Activated B cell treated with CpG ODN at 0.5 μM for 24 hours (primary cell): ENCODE data around the gene COL3A1. TPM values are rescaled to one million over a fixed set of nuclear protein-coding genes. Genes with fewer than 3 reads are reported as not detected.

Experiments
- ATAC-seq: fragments of 200-7000 bp; cut with Tn5 transposase; one replicate; pipeline ENCODE4 v1.10.0; 2021; ENCODE audit warnings: low read depth, mild to moderate bottlenecking, moderate library complexity
- CTCF ChIA-PET: fragments of 350-600 bp; sonication (Branson Sonifier 250); formaldehyde crosslinking; loops from one replicate; lab custom pipeline; 2021; ENCODE audit warnings: antibody characterized with exemption; lab: Charles Lee
- POLR2A ChIA-PET: fragments of 350-600 bp; sonication (Branson Sonifier 250); formaldehyde crosslinking; loops from one replicate; lab custom pipeline; 2021; ENCODE audit warnings: antibody characterized with exemption; lab: Charles Lee
- DNase-seq: peaks from one replicate; pipeline ENCODE4 v3.0.0; 2022
- H3K27ac Mint-ChIP-seq: one replicate; pipeline ENCODE4 v1.8.0; 2020; ENCODE audit warnings: mixed read lengths
- H3K27me3 Mint-ChIP-seq: one replicate; pipeline ENCODE4 v1.8.0; 2021; ENCODE audit warnings: mixed read lengths
- H3K36me3 Mint-ChIP-seq: one replicate; pipeline ENCODE4 v1.8.0; 2021; ENCODE audit warnings: low read depth, mixed read lengths
- H3K4me1 Mint-ChIP-seq: one replicate; pipeline ENCODE4 v1.8.0; 2021; ENCODE audit warnings: mixed read lengths
- H3K4me3 Mint-ChIP-seq: one replicate; pipeline ENCODE4 v1.8.0; 2020; ENCODE audit warnings: mild to moderate bottlenecking, mixed read lengths
- H3K9me3 Mint-ChIP-seq: one replicate; pipeline ENCODE4 v1.8.0; 2020; ENCODE audit warnings: mixed read lengths
- intact Hi-C: fragments of 100-400 bp; cut with micrococcal nuclease; formaldehyde crosslinking; loops from one replicate; pipeline ENCODE4 v1.15.1; 2024
- total RNA-seq: library from RNA; stranded (reverse); gene quantifications from 2 replicates; pipeline ENCODE4 v1.2.3, GENCODE V29; 2022
- TF ChIP-seq, protein P1 (sequence below): fragments of 200-600 bp; IDR thresholded peaks from one replicate; pipeline ENCODE4 v1.8.0; 2022; ENCODE audit warnings: antibody characterized with exemption, mild to moderate bottlenecking

COL3A1 gene
- total RNA-seq, 1 donor from 2014 or later = not detected

DNA sequence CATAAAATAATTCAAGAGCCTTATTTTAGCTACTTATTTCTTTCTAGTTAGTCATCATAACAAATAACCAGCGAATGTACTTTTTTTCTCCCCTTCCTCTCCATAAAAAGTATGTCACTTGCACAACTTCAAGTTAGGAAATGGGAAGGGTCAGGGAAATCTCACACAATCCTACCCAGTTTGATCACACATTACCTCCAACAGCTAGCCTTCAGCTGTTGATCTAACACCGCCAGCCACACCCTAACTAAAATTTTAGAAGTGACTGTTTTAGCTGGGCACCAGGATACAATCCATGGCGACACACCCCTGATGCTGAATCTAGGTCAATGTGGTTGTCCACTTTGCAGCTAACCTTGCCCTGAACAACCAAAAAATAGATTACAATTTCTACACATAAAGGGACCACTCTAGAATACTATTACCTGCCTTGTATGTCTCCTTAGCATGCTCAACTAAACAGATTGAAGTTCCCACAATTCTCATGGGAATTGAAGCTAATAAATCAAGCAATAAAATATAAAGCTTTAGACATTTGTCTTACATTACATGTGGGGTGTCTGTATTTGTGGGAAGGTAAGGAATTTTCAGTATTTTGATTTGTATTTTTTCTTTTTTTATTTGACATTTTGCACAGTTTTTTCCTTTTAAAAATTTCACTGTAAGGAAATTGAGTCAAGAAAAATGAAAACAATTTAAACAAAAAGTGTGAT, 7.3 kb upstream of the COL3A1 start:
- DNase-seq = no peak
- POLR2A ChIA-PET = no interaction called here
- no peak for ATAC-seq
- no peak overlapping the region for H3K4me3 Mint-ChIP-seq
- no peaks in the 10 kb centered on the region for H3K4me1 Mint-ChIP-seq
- no peaks in the 10 kb centered on the region for H3K9me3 Mint-ChIP-seq
- CTCF ChIA-PET = no interaction called here
- H3K27ac Mint-ChIP-seq = no peak overlapping the region
- TF ChIP-seq, protein P1, sequence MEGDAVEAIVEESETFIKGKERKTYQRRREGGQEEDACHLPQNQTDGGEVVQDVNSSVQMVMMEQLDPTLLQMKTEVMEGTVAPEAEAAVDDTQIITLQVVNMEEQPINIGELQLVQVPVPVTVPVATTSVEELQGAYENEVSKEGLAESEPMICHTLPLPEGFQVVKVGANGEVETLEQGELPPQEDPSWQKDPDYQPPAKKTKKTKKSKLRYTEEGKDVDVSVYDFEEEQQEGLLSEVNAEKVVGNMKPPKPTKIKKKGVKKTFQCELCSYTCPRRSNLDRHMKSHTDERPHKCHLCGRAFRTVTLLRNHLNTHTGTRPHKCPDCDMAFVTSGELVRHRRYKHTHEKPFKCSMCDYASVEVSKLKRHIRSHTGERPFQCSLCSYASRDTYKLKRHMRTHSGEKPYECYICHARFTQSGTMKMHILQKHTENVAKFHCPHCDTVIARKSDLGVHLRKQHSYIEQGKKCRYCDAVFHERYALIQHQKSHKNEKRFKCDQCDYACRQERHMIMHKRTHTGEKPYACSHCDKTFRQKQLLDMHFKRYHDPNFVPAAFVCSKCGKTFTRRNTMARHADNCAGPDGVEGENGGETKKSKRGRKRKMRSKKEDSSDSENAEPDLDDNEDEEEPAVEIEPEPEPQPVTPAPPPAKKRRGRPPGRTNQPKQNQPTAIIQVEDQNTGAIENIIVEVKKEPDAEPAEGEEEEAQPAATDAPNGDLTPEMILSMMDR = no peak
- H3K36me3 Mint-ChIP-seq = no peaks in the 10 kb centered on the region
- intact Hi-C loops = no loop called here
- no peaks in the 10 kb centered on the region for H3K27me3 Mint-ChIP-seq

DNA sequence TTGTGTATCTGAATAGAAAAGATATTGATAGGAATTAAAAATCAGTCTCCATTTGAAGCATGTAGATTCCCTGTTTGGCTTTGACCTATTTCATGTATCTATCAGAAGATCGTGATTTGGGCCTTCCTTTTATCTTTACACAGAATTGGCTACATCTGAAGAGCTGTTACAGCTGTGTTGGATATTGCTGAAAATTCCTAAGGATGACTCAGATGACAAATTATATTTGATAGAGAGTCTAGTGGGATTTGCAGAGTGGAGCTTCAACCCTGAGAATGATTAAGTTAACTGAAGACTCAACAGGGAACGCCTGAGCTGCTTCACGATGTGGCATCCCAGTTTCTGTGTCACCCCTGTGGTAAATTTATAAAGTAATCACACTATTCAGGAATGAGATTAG, 4.9 kb upstream of the COL3A1 start:
- no peaks in the 10 kb centered on the region for H3K4me1 Mint-ChIP-seq
- no peaks in the 10 kb centered on the region for H3K36me3 Mint-ChIP-seq
- DNase-seq (no peak), ATAC-seq (no peak)
- no peaks in the 10 kb centered on the region for H3K27me3 Mint-ChIP-seq
- TF ChIP-seq, protein P1 = no peak
- no peaks in the 10 kb centered on the region for H3K9me3 Mint-ChIP-seq
- H3K4me3 Mint-ChIP-seq = no peak overlapping the region
- ChIA-PET POLR2A (no interaction called here), CTCF (no interaction called here)
- no peak overlapping the region for H3K27ac Mint-ChIP-seq
- intact Hi-C loops = no loop called here

DNA sequence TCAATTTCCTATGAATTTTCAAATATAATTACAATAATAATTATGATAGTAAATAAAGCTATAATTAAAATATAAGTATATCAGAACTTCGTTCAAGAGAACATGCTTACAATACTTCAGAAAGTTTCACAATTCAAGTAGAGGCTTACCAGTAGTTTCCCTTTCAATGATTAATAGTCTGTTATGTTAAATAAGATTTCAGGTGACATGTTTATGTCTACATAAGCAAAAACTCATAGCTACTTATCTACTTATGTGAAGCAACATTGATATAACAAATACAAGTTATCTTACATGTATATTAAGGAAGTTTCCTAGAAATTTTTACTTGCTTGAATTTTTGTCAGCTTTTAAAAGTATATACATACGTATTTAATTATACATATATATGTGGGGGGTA, 4.5 kb upstream of the COL3A1 start:
- no peaks in the 10 kb centered on the region for H3K27me3 Mint-ChIP-seq
- ATAC-seq (no peak), DNase-seq (no peak)
- TF ChIP-seq, protein P1 = no peak
- no peaks in the 10 kb centered on the region for H3K9me3 Mint-ChIP-seq
- ChIA-PET POLR2A (no interaction called here), CTCF (no interaction called here)
- H3K27ac Mint-ChIP-seq = no peak overlapping the region
- no peaks in the 10 kb centered on the region for H3K36me3 Mint-ChIP-seq
- H3K4me1 Mint-ChIP-seq = no peaks in the 10 kb centered on the region
- intact Hi-C loops = no loop called here
- H3K4me3 Mint-ChIP-seq = no peak overlapping the region

DNA sequence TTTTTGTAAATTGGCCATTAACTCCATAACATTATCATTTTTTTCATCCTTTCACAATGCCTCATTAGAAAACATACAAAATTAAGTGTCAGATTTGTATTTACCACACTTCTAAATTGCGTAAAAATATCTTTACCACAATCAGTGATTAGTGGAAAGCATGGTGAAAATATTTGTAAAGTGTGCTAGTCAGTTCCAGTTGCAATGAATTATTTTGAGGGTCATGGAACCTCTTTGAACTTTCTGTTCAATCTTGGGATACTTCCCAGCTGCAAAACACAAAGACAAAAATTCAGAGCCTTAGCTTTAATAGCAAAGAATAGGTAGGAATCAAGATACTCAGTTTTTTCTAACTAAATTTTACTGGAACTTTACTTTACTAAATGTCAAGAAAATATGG, 4.0 kb upstream of the COL3A1 start:
- DNase-seq (no peak), ATAC-seq (no peak)
- CTCF ChIA-PET = no interaction called here
- Mint-ChIP-seq H3K27me3 (no peaks in the 10 kb centered on the region), H3K9me3 (no peaks in the 10 kb centered on the region), H3K4me1 (no peaks in the 10 kb centered on the region), H3K4me3 (no peak overlapping the region), H3K27ac (no peak overlapping the region), H3K36me3 (no peaks in the 10 kb centered on the region)
- TF ChIP-seq, protein P1 = no peak
- POLR2A ChIA-PET = no interaction called here
- intact Hi-C loops = no loop called here

DNA sequence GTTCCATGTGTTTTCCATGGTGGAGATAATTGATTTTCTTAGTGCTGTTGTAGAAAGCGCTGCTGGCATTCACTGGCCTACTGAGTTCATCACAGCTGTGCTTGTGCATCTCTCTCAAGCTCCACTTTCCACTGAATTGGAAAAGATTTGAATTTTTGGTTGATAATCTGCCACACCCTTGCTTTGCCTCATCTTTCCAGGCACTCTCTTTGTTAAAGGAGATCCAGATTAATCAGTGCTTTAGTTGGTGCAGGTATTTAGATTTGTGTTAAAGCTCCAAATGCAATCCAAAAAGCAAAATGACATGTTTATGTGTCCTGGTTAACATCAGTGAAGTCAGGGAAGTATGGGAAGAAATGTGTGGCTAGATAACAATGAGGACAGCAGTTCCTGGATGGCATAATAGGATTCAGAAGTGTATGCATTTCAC, 2.7 kb upstream of the COL3A1 start:
- DNase-seq = no peak
- intact Hi-C loops = no loop called here
- Mint-ChIP-seq H3K36me3 (no peaks in the 10 kb centered on the region), H3K9me3 (no peaks in the 10 kb centered on the region), H3K27me3 (no peaks in the 10 kb centered on the region), H3K4me3 (no peak overlapping the region), H3K4me1 (no peaks in the 10 kb centered on the region), H3K27ac (no peak overlapping the region)
- TF ChIP-seq, protein P1 = no peak
- no peak for ATAC-seq
- ChIA-PET CTCF (no interaction called here), POLR2A (no interaction called here)
